B cell (primary cell): ENCODE data around the gene FKBP8. TPM values are rescaled to one million over a fixed set of nuclear protein-coding genes. Genes with fewer than 3 reads are reported as not detected.

Source experiments
- ATAC-seq: fragments of 200-7000 bp; cut with Tn5 transposase; one replicate; pipeline ENCODE4 v1.10.0; 2021; ENCODE audit warnings: low read depth, mild to moderate bottlenecking, moderate number of reproducible peaks, moderate library complexity
- CTCF ChIA-PET: fragments of 350-600 bp; sonication (Branson Sonifier 250); formaldehyde crosslinking; loops from one replicate; lab custom pipeline; 2021; ENCODE audit warnings: antibody characterized with exemption, inconsistent platforms; lab: Charles Lee
- POLR2A ChIA-PET: fragments of 350-600 bp; sonication (Branson Sonifier 250); formaldehyde crosslinking; loops from one replicate; lab custom pipeline; 2021; ENCODE audit warnings: antibody characterized with exemption; lab: Charles Lee
- DNase-seq: peaks from one replicate; pipeline ENCODE4 v3.0.0; 2013
- H2AFZ ChIP-seq: 2 replicates; pipeline ENCODE4 v1.6.1; 2012; ENCODE audit warnings: mild to moderate bottlenecking, low read depth, low read length; ENCODE audit not compliant: insufficient read depth, poor library complexity, severe bottlenecking
- H3K27ac ChIP-seq, 2 donors: 1 replicate in 1 of 2; 2 replicates in 1 of 2; pipeline ENCODE4 v1.5.1; 2012 to 2013; ENCODE audit warnings: low read length in 2 of 2, mild to moderate bottlenecking in 2 of 2, moderate library complexity in 1 of 2
- H3K27me3 ChIP-seq, 4 experiments: fragments of 200-600 bp in 1 of 4; sonication (generic) in 1 of 4; replicated peaks in 1 of 4; 1 replicate in 2 of 4; 2 replicates in 2 of 4; pipeline versions ENCODE4 v1.6.1 to v1.7.0; 2013 to 2016; ENCODE audit warnings: low read length in 3 of 4, mild to moderate bottlenecking in 2 of 4, mixed read lengths in 1 of 4, moderate library complexity in 1 of 4; ENCODE audit not compliant: insufficient read depth in 4 of 4, control insufficient read depth in 3 of 4; ENCODE audit errors: control extremely low read depth in 1 of 4
- H3K36me3 ChIP-seq, 2 experiments: replicated peaks in 1 of 2; 1 replicate in 1 of 2; 2 replicates in 1 of 2; pipeline versions ENCODE4 v1.6.1 to v1.7.1; 2013; ENCODE audit warnings: low read length in 1 of 2; ENCODE audit not compliant: insufficient read depth in 2 of 2, control insufficient read depth in 1 of 2; ENCODE audit errors: control extremely low read depth in 1 of 2, extremely low read depth in 1 of 2
- H3K4me1 ChIP-seq, 2 donors: fragments of 200-600 bp in 1 of 2; sonication (generic) in 1 of 2; 1 replicate in 1 of 2; 2 replicates in 1 of 2; pipeline versions ENCODE4 v1.5.1 to v1.6.1; 2013 to 2017; ENCODE audit warnings: low read length in 2 of 2; ENCODE audit not compliant: control insufficient read depth in 2 of 2, insufficient read depth in 2 of 2
- H3K4me2 ChIP-seq: replicated peaks from 2 replicates; pipeline ENCODE3; 2012; ENCODE audit warnings: mild to moderate bottlenecking, low read depth, low read length; ENCODE audit not compliant: poor library complexity, severe bottlenecking
- H3K4me3 ChIP-seq, 5 experiments: fragments of 200-600 bp in 1 of 5; sonication (generic) in 1 of 5; 1 replicate in 3 of 5; 2 replicates in 2 of 5; pipeline versions ENCODE4 v1.5.1 to v1.7.0; 2011 to 2016; ENCODE audit warnings: low read length in 4 of 5, mild to moderate bottlenecking in 4 of 5, low read depth in 2 of 5, control low read depth in 1 of 5, moderate library complexity in 1 of 5; ENCODE audit not compliant: insufficient read depth in 1 of 5; ENCODE audit errors: control extremely low read depth in 1 of 5, extremely low read depth in 1 of 5
- H3K79me2 ChIP-seq: fragments of 200-600 bp; sonication (generic); one replicate; pipeline ENCODE4 v1.6.0; 2016; ENCODE audit warnings: low read length; ENCODE audit not compliant: control insufficient read depth, insufficient read depth
- H3K9ac ChIP-seq: fragments of 200-600 bp; sonication (generic); 2 replicates; pipeline ENCODE4 v1.6.1; 2017; ENCODE audit warnings: mild to moderate bottlenecking, low read length, moderate library complexity
- H3K9me3 ChIP-seq, 3 donors: one replicate each; pipeline versions ENCODE4 v1.6.1 to v1.7.1; 2013; ENCODE audit warnings: low read length in 2 of 3; ENCODE audit not compliant: control insufficient read depth in 2 of 3, insufficient read depth in 1 of 3; ENCODE audit errors: control extremely low read depth in 1 of 3
- H4K20me1 ChIP-seq: 2 replicates; pipeline ENCODE4 v1.6.0; 2012; ENCODE audit warnings: mild to moderate bottlenecking, low read length; ENCODE audit not compliant: insufficient read depth, control insufficient read depth, poor library complexity, severe bottlenecking
- H3K27ac Mint-ChIP-seq: one replicate; pipeline ENCODE4 v1.8.0; 2021; ENCODE audit warnings: mixed read lengths
- H3K27me3 Mint-ChIP-seq: one replicate; pipeline ENCODE4 v1.8.0; 2021; ENCODE audit warnings: mixed read lengths
- H3K4me1 Mint-ChIP-seq: one replicate; pipeline ENCODE4 v1.8.0; 2021; ENCODE audit warnings: mixed read lengths
- H3K4me3 Mint-ChIP-seq: one replicate; pipeline ENCODE4 v1.8.0; 2021; ENCODE audit warnings: mixed read lengths
- H3K9me3 Mint-ChIP-seq: one replicate; pipeline ENCODE4 v1.8.0; 2022; ENCODE audit warnings: mixed read lengths; ENCODE audit not compliant: insufficient read depth
- CTCF ChIP-seq: fragments of 200-600 bp; IDR thresholded peaks from one replicate; pipeline ENCODE4 v1.8.0; 2022; ENCODE audit warnings: antibody characterized with exemption, mild to moderate bottlenecking
- EZH2 ChIP-seq: IDR thresholded peaks from 2 replicates; pipeline ENCODE4 v1.6.1; 2012; ENCODE audit warnings: borderline replicate concordance, low read depth, mild to moderate bottlenecking, moderate library complexity, low read length; ENCODE audit not compliant: insufficient read depth, poor library complexity, severe bottlenecking
- WGBS: methylation state at CpG from one replicate; pipeline ENCODE4 v1.1.5; 2013; ENCODE audit warnings: missing lambda C conversion rate; ENCODE audit not compliant: insufficient coverage; 5-methylcytosine and 5-hydroxymethylcytosine counted together
- intact Hi-C: fragments of 100-400 bp; cut with micrococcal nuclease; formaldehyde crosslinking; loops from one replicate; pipeline ENCODE4 v1.10.0; 2022
- polyA plus RNA-seq: library from polyadenylated mRNA; depleted of rRNA; stranded (reverse); fragments of >200 nt; gene quantifications from 2 replicates; pipeline ENCODE4 v1.2.3, GENCODE V29; 2012
- total RNA-seq, 2 donors: library from RNA; stranded (reverse); fragments of 120-200 nt in 1 of 2; gene quantifications; 1 replicate in 1 of 2; 2 replicates in 1 of 2; pipeline versions ENCODE4 v1.2.3 to v1.2.4, GENCODE V29; 2013 to 2022

FKBP8 gene
- total and polyA plus RNA-seq, 2 donors (not counting 1 experiment from before 2014, with no cell fraction given): 148 to 163 TPM

DNA sequence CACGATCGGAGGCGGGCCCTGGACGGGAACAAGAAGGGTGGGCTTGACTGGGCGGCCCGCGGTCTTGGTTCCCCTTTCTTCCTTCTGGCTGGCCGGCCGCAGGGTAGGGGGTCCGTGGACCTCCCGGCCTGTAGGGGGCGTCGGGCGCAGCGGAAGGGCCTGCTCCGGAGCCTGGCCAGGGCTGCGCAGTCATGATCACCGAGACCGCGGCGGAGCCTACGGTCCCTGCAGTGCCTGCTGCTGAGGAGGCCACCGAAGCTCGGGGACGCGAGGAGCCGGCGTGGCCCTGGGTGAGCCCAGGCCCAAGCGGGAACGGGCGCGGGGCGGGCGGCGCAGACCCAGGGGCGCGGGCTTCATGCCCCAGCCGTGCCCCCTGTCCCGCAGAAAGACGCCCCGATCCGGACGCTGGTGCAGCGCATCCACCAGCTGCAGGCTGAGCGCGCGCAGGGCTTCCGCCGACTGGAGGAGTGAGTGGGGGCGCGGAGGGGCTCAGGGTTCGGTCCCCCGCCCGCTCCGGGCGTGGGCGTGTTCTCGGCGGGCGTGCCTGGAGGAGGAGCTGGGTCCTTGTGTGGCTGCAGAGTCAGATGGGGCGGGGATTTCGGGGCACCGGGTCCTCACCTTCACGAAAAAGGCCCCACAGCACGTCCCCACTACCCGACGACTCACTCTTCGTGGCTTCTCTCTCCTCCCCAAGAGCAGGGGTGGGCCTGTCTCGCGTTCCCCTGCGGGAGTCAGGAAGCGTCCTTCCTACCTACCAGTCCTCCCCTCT is 45.4 kb upstream of the FKBP8 start, which contains the start of gene REX1BD:
TSS of gene REX1BD (plus strand) at position 188 of the 769 bp plus-strand sequence. CDS start at position 192, 4 bp downstream.
- Histone ChIP-seq H3K79me2 (no peaks in the 10 kb centered on the region), H3K27me3 (no peaks in the 10 kb centered on the region), H3K4me2 (peak within 1 kb of the TSS; percentile 96), H4K20me1 (peaks cover 10% of the 10 kb centered on the region), H3K36me3 (peaks cover 0 to 6% of the 10 kb centered on the region in 2 experiments), H2AFZ (peak within 1 kb of the TSS; percentile 89), H3K9ac (peak within 1 kb of the TSS; percentile 73), H3K4me3 (peak within 1 kb of the TSS; percentile 46 to 92 (median 77)), H3K27ac (peak within 1 kb of the TSS; percentile 73 to 82), H3K4me1 (peaks cover 18 to 43% of the 10 kb centered on the region in 2 donors), H3K9me3 (no peaks in the 10 kb centered on the region)
- peaks cover 30% of the 10 kb centered on the region for H3K4me1 Mint-ChIP-seq
- POLR2A ChIA-PET: interaction anchor here (0.6 to 3.0 kb wide), 11 partner anchors 10 to 730 kb away, joined by 3 to 19 read pairs (median 7); partner anchors contain the start of genes COPE, DDX49, ELL and KXD1
- no peaks in the 10 kb centered on the region for H3K27me3 Mint-ChIP-seq
- peak; percentile 78 for ATAC-seq
- DNase-seq: peak; percentile 93
- WGBS: under 1% methylated on average over 63 of the region's 72 CpGs
- CTCF ChIA-PET: interaction anchor here (0.7 to 3.3 kb wide), 20 partner anchors 8 to 331 kb away, joined by 3 to 32 read pairs (median 4); partner anchors contain the start of genes COPE, DDX49 and UBA52
- intact Hi-C loops: loop anchor here (1.0 to 5.0 kb wide), 7 partner anchors 17 to 330 kb away; partner anchors contain the start of genes COPE, DDX49, ELL and FKBP8
- peak within 1 kb of the TSS; percentile 76 for H3K4me3 Mint-ChIP-seq
- TF ChIP-seq CTCF (peak; percentile 80), EZH2 (no peak)
- H3K9me3 Mint-ChIP-seq: no peaks in the 10 kb centered on the region
- peak within 1 kb of the TSS; percentile 89 for H3K27ac Mint-ChIP-seq
